RCC 7860 (cell line): ENCODE data around the gene HCK.
"Not testable (repeated sequence)": the region's sequence is repeated elsewhere in the genome, so short reads cannot be mapped to it uniquely, and the experiment has no call there.

ENCODE experiments used
- DNase-seq: peaks from one replicate; pipeline ENCODE4 v3.0.0-alpha.2; 2015; ENCODE audit warnings: low spot score
- FAIRE-seq: peaks from 2 replicates; lab custom pipeline; 2012; peaks lifted over from hg19 to GRCh38; lab: Jason Lieb, UNC

Gene HCK

DNA sequence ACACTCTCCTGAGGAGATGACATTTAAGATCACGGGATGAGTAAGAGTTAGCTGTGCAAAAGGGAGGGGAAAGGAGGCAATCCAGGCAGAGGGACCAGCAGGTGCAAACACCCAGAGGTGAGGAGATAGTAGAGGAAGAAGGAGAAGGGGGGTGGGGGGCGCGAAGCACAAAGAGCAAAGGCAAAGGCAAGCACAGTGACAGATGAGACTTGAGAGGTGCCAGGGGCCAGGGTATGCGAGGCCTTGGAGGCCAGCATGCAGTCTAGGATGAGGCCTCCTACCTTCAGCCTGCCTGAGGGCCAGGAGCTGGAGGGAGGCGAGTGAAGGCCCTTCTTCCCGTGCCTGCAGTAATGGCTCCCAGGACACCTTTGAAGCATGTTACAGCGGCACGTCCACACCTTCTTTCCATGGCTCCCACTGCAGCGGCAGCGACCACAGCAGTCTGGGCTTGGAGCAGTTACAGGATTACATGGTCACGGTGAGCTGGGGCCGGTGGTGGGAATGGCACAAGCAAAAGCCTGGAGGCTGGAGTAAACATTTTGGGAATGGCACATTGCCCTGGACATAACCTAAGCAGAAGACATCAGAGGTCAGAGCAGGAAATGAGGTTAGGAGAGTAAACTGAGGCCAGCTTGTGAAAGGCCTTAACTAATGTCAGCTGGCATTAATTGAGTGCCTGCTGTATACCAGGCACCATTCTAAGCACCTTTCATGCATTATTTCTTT is 23.2 kb upstream of the HCK start:
- no peak for DNase-seq

DNA sequence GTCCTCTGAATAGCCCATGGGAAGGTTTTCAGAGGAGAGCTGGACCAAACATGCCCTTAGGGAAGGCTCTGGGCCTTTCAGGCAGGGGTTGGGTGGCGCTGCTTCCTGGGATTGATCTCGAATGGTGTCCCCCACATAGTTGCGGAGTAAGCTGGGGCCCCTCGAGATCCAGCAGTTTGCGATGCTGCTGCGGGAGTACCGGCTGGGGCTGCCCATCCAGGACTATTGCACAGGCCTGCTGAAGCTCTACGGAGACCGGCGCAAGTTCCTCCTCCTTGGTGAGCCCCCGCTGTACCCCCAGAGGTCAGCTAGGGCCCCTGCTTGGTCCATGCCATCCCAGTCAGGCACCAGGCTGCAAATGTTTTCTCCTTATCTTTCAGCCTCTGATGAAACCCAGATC is 22.5 kb upstream of the HCK start:
- DNase-seq (no peak), FAIRE-seq (no peak)

More for the DNA sequence above, 23.2 kb upstream of the HCK start:
- FAIRE-seq: no peak

DNA sequence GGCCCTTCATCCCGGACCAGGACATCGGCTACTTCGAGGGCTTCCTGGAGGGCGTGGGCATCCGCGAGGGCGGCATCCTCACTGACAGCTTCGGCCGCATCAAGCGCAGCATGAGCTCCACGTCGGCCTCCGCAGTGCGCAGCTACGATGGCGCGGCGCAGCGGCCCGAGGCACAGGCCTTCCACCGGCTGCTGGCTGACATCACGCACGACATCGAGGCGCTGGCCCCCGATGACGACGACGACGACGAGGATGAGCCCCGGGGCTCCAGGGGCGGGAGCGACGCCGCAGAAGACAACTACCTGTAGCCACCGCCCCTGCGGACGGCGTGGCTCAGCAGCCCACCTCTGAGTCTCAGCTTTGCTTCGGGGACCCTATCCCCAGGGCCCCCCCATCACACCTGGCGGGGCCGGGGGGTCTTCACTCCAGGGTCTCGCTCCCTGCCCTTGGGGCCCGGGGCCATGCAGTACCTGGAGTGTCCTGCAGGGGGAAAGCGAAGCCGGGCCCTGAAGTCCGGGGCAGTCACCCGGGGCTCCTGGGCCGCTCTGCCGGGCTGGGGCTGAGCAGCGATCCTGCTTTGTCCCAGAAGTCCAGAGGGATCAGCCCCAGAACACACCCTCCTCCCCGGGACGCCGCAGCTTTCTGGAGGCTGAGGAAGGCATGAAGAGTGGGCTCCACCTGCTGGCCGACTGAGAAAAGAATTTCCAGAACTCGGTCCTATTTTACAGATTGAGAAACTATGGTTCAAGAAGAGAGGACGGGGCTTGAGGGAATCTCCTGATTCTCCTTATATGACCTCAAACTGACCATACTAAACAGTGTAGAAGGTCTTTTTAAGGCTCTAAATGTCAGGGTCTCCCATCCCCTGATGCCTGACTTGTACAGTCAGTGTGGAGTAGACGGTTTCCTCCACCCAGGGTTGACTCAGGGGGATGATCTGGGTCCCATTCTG is 20.8 kb upstream of the HCK start:
- FAIRE-seq (peak; percentile 67), DNase-seq (peak; percentile 83)

DNA sequence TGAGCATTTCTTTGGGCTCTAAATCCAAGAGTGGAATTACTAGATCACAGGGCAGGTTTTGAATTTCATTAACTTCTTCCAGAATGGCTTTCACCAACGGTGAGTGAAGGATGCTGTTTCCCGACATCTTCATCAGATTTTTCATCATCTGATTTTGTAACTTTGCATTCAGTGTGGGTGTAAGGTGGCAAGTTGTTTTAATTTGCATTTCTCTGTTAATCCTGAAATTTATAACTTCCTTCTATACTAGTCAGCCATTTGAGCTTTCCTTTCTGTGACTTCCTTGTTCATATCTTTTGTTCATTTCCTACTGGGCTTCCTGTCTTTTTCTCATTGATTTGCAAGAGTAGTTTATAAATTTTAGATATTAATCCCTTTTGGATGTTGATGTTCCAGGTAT is 18.7 kb upstream of the HCK start:
- FAIRE-seq: no peak
- DNase-seq: no peak

DNA sequence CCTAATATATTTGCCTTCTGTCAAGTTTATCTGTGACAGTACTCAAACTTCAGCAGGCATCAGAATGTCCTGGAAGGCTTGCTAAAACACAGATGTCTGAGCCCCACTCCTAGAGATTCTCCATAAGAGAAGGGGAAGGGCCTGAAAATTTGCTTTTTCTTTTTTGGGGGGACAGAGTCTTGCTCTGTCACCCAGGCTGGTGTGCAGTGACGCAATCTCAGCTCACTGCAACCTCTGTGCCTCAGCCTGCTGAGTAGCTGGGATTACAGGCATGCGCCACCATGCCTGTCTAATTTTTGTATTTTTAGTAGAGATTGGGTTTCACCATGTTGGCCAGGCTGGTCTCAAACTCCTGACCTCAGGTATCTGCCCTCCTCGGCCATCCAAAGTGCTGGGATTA is 18.3 kb upstream of the HCK start:
- not testable (repeated sequence) for DNase-seq, FAIRE-seq

DNA sequence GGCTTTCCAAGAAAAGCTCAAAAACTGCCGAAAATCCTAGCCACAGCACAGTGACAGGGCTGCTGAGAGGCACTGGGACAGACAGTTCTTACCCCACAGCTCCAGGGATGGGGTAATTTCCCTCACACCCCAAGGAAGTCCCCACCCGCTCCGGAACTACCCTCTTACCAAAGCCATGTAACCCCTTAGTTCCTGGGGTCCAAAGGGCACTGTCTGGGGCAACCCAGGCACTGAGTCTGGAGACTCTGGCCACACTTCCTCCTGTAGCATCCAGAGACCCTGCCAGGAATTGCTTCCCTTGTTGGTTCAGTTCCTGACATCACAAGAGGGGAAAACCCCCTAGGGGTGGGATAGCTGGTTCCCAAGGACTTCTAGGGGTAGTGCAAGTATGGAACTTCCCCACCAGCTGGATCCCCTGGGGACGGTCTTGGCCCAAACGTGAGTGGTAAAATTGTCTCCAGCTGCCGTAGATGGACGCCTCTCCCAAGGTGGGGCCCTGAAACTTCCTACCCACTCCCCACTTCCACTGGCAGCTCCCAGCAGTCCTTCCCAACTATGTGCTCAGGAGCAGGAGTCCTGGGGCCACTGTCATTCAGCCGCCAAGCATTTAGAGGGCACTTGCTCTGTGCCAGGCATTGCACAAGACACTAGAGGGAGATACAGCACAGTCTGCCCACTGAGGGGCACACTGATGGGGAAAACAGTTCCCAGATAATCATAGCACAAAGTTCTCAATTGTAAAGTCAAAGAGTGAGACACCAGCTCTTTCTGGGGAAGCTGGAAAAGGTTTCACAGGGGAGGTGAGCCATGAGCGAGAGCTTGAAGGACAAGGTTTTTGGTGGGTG is 17.2 kb upstream of the HCK start:
- FAIRE-seq: no peak
- DNase-seq: no peak

DNA sequence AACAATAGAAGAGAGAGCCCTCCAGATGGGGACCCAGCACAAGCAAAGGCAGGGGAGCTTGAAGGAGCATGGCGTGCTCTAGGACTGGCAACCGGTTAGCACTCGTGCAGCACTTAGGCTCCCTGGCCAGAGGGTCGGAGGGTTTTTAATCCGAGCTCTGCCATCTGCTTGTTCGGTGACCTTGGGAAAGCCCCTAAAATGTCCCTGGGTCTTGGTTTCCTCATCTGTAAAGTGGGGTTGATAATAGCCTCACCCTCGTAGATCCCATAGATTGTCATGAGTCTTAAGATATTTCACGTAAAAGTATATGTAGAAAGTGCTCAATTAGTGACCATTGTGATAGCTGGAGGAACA is 16.6 kb upstream of the HCK start:
- FAIRE-seq: no peak
- no peak for DNase-seq

DNA sequence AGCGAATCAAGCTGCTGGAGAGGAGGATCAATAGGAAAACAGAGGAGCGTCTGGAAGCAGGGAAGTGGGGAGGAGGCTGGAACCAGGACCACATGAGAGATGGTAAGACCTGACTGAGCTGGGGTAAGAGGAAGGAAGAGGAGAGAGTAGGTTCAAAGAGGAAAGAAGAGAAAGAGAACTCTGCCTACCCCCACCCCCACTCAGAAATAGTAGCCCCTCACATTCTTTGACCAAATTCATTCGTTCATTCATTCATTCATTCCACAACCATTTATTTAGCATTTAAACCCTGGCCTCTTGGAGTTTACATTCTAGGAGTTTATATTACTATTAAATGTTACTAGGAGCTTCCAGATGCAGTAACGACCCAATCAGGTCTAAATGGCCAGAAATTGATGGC is 15.8 kb upstream of the HCK start:
- DNase-seq (no peak), FAIRE-seq (no peak)

DNA sequence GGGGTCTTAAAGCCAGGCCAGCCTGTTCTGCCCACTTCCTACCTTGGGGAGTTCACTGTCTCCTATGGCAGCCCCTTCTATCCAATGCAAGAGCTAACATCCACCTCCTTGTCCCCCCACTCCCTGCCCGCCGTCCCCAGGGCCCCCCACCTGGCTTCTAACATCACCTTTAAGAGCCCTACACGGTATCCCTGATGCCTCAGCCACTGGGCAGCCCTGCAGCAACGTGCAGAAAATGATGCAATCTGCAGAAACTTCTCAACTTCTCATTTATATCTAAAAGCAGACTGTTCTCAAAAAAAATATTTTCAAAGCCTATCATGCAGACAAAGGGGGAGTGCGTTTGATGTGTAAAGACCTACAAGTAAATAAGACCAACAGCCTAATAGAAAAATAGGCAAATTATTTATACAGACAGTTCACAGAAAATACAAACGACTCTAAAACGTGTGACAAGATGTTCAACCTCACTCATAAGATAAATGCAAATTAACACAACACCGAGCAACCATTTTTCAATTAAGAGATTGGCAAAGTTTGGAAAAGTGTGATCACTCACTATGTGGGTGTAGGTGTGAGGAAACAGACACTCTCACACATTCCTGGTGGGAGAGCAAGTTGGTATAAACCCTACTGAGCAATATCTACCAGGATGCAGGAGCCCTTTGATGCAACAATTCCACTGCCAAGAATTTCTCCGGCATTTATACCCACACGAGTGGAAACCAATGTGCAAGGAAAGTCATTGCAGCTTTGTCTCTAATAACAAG is 15.1 kb upstream of the HCK start:
- DNase-seq: no peak
- no peak for FAIRE-seq

DNA sequence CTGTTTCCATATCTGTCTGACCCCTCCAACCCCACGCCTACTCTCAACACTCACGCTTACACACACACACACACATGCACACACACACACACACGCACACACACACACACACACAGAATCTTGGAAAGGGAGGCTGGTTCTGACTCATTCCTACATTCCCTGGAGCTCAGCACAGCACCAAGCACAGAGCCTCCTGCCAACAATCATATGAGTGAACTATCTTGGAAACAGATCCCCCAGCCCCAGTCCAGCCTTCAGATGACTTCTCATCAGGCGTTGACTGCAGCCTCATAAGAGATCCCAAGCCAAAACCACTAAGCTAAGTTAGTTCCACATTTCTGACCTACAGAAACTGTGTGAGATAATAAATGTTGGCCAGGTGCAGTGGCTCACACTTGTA is 14.1 kb upstream of the HCK start:
- no peak for FAIRE-seq
- no peak for DNase-seq

DNA sequence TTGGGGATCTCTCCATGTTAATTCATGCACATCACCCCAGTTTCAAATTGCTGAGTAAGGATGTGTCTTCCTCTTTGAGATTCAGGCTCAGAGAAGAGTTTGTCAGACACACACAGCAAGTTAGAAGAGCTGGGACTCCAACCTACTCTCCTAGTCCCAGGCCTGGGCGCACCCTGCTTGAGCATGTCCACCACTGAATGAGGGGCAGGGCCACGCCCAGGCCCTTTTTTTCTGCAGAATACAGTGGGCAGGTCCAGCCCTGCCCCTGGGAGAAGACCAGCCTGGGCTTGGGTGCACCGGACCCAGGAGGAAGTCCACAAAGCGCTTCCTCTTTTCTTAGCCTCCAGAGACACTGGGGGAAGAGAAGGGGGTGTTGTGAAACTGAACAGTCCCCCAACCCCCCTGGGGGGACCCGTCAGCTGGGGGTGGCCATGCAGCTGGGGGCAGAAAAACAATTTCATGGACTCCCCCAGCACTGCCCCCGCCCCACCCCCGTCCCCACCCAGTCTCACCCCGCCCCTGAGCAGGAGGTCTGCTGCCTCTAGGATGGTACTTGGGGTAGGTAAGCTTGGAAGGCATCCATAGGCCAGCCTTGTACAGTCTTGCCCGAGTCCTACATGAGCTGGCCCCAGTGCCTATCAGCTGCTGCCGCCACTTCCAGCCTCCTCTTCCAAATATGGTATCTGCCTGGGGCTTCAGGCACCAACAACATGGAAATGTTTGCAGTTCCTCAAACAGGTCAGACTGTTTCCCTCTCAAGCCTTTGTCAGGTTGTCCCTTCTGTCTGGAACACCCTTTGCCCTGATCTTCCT is 11.7 kb upstream of the HCK start:
- FAIRE-seq (no peak), DNase-seq (no peak)

DNA sequence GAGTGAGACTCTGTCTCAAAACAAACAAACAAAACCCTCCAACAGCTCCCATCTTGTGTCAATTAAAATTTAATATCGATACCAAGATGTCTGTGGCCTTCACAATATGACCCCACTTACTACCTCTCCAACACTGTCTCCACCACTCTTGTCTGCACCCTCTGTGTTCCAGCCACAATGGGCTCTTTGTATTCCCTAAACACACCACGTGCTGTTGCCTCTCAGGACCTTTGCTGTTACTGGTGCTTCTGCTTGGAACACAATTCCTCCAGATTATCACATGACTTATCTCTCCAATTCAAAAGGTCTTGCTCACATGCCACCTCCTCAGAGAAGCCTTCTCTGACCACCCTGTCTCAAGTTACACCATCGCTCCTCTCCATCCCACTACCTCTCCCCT is 6.0 kb upstream of the HCK start:
- DNase-seq (no peak), FAIRE-seq (no peak)

DNA sequence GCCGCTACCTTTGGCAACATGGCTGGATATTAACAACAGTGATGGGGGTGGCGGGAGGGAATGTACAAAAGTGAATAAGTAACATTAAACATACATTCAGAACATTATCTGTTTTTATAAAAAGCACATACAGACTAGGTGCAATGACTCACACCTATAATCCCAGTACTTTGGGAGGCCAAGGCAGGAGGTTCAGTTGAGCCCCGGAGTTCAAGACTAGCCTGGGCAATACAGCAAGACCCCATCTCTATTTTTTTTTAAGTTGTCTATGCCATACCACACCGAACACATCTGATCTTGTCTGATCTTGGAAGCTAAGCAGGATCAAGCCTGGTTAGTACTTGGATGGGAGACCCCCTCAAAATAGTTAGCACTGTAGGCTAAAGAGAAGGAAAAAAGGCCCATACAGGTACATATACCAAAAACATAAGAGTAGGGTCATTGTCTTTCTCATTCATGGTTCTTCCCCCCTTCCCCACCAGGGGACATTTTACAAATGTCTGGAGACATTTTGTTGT is 1.7 kb upstream of the HCK start:
- FAIRE-seq (no peak), DNase-seq (no peak)

DNA sequence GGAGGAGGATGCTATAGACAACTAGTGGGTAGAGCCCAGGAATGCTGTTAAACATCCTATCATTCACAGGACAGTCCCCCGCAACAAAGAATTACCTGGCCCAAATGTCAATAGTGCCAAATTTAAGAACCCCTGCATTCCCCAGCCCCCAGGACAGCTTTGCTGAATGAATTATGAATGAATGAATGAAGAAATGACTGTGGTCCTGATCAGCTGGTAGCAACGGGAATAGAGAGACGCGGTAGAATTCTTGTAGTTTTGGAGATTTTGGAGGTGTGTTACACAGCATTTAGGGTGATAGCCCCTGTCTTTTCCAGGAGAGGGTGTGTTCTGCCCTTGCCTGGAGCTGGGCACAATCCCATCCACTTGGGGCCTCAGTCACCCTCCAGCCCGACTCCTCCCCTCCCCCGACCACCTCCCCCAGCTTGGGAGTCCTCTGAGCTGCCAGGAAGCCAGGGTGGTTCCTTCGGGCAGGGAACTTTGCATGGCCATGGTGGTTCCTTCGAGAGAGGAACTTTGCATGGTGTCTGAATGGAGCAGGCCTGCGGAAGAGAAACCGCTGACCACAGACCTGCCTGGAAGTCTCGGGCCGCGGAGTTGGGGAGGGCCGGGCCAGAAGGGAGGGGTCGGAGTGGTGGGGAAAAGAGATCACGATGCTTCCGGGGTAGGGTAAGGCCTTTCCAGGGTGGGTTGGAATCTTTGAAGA is 1.0 kb upstream of the HCK start:
- FAIRE-seq: no peak
- DNase-seq: no peak

DNA sequence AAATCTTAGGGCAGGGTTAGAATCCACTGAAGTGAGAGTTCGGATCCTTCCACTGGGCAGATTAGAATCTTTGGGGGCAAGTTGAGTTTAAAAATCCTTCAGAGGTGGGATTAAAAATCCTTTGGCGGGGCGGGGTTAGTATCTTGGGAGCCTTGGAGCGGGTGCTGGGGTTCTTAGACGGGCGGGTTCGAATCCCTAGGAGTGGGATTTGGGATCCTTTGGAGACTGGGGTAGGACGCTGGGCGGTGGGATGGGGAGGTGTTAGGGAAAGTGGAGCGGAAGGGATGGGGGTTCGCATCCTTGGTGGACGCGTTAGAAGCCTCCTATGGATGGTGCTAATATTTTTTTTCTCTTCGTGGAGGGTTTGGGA is 337 bp upstream of the HCK start:
- FAIRE-seq: no peak

DNA sequence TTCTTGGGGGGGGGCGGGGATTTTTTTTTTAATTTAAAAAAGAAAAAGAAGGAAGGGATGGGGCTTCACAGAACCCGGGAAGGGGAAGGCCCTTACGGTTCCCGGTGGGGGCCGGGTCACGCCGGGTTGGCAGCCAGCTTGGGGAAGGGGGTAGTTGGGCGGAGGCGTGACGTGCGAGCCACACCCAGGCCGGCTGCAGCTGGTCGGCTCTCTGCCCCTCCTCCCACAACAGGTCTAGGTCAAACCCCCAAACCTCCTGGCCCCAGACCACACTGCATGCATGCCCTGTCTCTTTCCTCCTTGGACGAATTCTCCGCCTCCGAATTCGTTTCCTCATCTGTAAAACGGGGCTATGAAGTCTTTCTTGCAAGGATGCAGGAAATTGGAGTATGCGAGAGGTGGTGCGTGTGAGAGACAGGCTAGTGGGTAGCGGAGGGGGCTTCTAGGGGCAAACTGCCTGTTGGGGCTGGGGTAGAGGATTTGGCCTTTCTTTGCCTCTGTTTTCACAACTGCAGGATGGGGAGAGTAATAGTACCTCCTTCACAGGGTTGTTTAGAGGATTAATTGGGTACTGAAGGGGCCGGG is 828 bp downstream of the HCK start:
- FAIRE-seq (no peak), DNase-seq (no peak)

More for the DNA sequence above, 337 bp upstream of the HCK start:
- DNase-seq: no peak

DNA sequence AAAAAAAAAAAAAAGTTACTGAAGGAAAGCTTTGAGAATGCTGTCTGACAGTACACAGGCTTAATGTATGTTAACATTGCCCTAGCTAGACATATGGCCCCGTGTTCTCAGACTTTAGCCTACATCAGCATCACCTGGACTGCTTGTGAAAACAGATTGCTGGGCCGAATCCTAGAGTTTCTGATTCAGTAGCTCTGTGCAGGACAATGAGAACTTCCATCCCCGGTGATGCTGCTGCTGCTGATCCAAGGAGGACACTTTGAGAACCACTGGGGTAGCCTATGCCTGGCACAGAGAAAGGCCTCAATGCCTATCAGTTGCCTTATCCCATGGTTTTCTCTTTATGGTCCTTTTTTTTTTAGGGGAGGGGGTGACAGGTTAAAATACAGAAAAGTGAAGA is 1.6 kb downstream of the HCK start:
- DNase-seq (no peak), FAIRE-seq (no peak)

DNA sequence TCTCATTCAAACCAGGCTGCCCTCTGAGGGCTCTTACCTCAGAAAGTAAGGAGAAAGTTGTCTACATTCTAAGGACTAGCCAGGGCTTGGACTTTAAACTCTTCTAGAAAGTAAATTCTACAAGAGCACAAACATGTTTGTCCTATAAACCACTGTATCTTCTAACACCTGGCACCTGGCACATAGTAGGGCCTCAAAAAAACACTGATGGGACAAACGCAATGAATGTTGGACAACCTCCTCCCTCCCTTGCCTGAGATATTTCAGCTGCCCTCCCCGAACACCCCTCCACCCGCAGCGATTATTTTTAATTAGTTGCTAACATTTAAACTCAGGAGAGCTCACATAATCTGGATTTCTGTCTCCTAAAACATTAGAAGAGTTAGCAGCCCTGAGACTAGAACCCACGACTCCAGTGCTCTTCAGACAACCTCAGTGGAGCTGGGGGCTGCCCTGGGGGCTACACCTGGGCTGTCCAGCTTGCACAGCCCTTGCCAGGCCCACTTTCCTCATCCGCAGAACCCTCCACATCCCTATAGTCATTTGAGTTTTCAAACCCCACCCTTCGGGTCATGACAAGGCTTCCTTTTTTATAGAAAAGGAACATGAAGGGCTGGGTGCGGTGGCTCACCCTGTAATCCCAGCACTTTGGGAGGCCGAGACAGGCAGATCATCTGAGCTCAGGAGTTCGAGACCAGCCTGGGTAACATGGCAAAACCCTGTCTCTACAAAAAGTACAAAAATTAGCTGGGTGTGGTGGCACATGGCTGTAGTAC is 4.9 kb downstream of the HCK start:
- DNase-seq: no peak
- FAIRE-seq: no peak
